RWPE1 (cell line): ENCODE results near the gene TSPAN3.

Experiments
- CTCF ChIA-PET: fragments of 350-600 bp; sonication (Branson Sonifier 250); formaldehyde crosslinking; extraction: SDS; loops from one replicate; lab custom pipeline; 2021; lab: Yijun Ruan, JAX
- POLR2A ChIA-PET: fragments of 400-600 bp; formaldehyde crosslinking; extraction: SDS; loops from one replicate; lab custom pipeline; 2020; ENCODE audit warnings: antibody characterized with exemption; ENCODE audit not compliant: low non-redundant PET; lab: Yijun Ruan, JAX
- DNase-seq: peaks from one replicate; pipeline ENCODE4 v3.0.0; 2012; ENCODE audit warnings: low spot score
- H3K27ac ChIP-seq: fragments of 450-650 bp; 2 replicates; pipeline ENCODE4 v1.5.1; 2017
- TF ChIP-seq, protein P1 (sequence below): fragments of 450-650 bp; conservative IDR thresholded peaks from 2 replicates; pipeline ENCODE4 v1.5.1; 2017; ENCODE audit warnings: low read depth, mild to moderate bottlenecking

TSPAN3 gene

DNA sequence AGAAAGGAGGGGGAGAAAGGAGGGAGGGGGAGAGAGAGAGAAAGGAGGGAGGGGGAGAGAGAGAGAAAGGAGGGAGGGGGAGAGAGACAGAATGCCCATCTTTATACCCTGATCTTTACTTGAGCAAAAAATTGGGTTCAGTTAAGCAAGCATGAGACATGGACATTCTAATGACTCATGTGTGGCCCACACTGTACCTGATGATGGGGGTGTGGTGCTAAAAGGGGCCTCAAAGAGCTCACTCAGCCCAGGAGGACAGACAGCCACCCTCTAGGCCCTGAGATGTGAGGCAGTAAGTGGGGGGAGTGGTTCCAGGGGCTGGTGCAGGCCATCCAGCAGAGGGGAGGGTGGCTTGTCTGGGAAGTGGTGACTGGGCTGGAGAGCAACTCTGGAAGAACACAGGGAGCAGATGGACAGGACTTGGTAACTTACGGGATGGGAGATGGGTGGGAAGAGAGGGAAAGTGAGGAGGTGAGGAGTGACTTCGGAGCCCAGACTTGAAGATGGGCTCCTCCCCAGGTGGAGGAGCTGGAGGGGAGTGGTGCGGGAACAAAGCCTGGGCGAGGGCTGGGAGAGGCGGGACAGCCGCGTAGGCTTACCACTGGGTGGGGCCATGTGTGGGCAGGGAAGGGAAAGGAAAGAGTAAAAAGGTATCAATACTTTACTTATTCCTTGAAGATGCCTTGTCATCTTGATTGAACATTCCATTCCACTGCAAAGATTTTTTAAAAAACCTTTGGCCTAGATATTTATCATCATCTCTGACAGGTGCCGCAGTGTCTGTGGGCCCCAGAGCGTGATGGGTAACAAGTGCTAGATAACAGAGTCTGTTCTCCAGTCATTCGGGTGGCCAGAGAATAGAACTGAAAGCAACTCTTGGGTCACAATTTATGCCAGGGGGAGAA is 32.3 kb downstream of the TSPAN3 start:
- CTCF ChIA-PET: interaction anchor here (0.7 kb wide), 1 partner anchor 15 kb away, joined by 4 read pairs; no protein-coding TSS in a partner anchor
- peak overlapping the region; percentile 57 for H3K27ac ChIP-seq
- no peak for DNase-seq
- POLR2A ChIA-PET: no interaction called here
- TF ChIP-seq, protein P1, sequence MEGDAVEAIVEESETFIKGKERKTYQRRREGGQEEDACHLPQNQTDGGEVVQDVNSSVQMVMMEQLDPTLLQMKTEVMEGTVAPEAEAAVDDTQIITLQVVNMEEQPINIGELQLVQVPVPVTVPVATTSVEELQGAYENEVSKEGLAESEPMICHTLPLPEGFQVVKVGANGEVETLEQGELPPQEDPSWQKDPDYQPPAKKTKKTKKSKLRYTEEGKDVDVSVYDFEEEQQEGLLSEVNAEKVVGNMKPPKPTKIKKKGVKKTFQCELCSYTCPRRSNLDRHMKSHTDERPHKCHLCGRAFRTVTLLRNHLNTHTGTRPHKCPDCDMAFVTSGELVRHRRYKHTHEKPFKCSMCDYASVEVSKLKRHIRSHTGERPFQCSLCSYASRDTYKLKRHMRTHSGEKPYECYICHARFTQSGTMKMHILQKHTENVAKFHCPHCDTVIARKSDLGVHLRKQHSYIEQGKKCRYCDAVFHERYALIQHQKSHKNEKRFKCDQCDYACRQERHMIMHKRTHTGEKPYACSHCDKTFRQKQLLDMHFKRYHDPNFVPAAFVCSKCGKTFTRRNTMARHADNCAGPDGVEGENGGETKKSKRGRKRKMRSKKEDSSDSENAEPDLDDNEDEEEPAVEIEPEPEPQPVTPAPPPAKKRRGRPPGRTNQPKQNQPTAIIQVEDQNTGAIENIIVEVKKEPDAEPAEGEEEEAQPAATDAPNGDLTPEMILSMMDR: no peak

DNA sequence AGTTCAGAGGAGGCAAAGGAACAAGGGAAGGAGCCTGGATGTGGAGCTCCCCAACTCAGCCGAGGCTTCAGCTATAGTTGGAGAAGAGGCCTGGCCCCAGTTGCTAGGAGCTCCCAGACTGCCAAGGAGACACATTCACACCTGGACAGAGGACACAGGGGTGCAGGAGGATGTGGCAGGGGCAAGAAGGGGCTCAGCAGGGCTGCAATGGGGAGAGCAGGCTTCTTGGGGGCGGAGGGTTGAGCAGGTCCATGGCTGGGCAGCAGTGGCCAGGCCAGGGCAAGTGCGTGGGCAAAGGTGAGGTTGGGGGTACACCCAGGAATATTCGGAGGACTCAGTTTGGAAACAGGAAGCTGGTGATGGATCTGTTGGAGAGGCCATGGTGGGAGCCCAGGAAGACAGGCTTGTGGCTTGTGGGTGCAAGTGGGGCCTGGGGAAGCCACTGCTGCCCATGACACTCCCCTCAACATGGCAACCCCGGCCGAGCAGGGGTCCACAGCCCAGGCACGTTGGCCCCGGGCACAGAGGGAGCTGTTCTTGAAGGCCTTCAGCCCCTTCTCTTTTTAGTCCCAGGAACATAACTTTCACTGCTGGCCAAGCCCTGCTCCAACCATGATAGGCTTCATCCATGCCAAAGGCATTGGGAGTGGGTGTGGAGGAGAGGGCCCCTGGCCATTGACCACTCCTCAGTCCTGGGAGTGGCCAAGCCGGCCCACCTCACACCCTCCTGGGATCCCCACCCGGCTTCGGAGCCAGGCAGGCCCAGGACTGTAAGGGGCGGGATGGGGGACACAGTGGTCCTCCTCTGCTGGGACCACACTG is 33.3 kb downstream of the TSPAN3 start:
- CTCF ChIA-PET: interaction anchor here (0.7 kb wide), 1 partner anchor 14 kb away, joined by 4 read pairs; no protein-coding TSS in a partner anchor
- DNase-seq: no peak
- peak overlapping the region; percentile 53 for H3K27ac ChIP-seq
- TF ChIP-seq, protein P1: no peak
- POLR2A ChIA-PET: no interaction called here

DNA sequence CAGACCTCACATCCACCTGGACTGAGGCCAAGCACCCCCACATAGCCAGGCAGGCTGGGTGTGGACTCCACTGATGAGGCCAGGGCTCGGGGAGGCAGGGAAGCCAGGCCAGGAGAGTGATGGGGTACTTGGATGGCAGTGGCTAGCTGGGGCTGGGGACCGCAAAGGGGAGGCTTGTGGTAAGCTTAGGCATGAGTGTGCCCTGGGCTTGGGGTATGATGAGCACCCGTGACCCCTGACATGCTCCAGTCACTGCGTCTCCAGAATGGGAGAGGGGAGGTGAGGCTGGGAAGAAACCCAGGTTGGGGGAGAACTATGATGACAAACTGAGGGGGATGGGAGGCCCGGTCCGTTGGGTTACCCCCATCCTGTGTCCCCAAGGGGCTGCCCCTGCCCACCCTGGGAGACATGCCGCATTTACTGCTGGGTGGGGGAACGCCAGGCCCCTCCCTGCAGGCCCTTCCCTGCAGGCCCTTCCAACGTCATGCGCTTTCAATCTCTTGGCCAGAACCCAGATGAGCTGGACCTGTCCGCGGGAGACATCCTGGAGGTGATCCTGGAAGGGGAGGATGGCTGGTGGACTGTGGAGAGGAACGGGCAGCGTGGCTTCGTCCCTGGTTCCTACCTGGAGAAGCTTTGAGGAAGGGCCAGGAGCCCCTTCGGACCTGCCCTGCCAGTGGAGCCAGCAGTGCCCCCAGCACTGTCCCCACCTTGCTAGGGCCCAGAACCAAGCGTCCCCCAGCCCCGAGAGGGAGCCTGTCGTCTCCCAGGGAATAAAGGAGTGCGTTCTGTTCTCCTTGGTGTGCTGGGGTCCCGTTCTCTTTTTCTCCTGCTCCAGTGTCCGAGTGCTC is 34.1 kb downstream of the TSPAN3 start:
- CTCF ChIA-PET: no interaction called here
- H3K27ac ChIP-seq: peak overlapping the region; percentile 53
- POLR2A ChIA-PET: no interaction called here
- no peak for DNase-seq
- TF ChIP-seq, protein P1: no peak

DNA sequence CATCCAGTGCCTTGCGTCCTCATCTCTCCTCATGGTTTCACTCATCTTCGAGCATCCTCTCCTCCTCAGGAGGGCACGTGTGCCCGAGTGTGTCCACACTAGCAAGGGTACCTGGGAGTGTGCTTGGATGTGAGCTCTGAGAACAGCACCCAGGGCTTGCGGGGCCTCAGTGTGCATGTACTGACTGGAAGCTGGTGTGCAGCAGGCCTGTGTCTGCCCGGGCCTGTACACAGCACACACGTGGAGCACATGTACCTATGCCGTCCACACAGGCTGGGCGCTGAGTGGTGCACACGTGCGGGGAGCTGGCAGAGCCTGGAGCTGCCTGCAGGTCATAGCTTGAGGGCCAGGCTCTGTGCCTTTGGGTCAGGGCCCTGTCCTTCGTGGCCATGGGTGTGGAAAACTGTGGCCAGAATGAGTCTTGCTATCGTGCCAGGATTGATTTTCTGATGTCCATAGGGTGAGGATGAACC is 34.9 kb downstream of the TSPAN3 start:
- no peak for DNase-seq
- ChIA-PET CTCF (interaction anchor here (1.2 kb wide), 1 partner anchor 9 kb away, joined by 5 read pairs; no protein-coding TSS in a partner anchor), POLR2A (no interaction called here)
- TF ChIP-seq, protein P1: no peak
- peak overlapping the region; percentile 53 for H3K27ac ChIP-seq

DNA sequence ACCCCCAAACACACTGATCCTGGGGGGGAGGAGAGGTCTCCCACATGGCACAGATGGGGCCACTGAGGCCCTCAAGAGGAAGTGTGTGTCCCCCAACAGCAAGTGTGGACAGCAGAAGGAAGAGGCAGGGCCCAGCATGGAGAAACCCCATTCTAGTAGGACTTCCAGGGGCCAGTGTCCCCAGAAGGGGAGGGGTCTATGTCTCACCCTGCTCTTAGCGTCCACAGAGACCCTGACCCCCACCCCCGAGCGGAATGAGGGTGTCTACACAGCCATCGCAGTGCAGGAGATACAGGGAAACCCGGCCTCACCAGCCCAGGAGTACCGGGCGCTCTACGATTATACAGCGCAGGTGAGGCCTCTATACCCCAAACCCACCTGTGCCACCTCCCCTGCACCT is 35.3 kb downstream of the TSPAN3 start:
- CTCF ChIA-PET: interaction anchor here (0.5 to 1.6 kb wide), 6 partner anchors 9 to 1205 kb away, joined by 3 to 6 read pairs (median 3); no protein-coding TSS in a partner anchor
- TF ChIP-seq, protein P1: no peak
- DNase-seq: no peak
- POLR2A ChIA-PET: no interaction called here
- peak overlapping the region; percentile 53 for H3K27ac ChIP-seq
